H1 (cell line): Measurements from ENCODE around the gene LGALS12. TPM values are rescaled to one million over a fixed set of nuclear protein-coding genes. Genes with fewer than 3 reads are reported as not detected.

Experiments
- BRCA1 ChIP-seq: IDR thresholded peaks from 2 replicates; pipeline ENCODE4 v1.6.1; 2012; ENCODE audit warnings: low read depth, low read length, improper control_type of control experiment
- CBX8 ChIP-seq: fragments of 300-800, 300-1000 bp; sonication (generic); IDR thresholded peaks from 2 replicates; pipeline ENCODE4 v1.7.1; 2016; ENCODE audit warnings: low read depth, low read length, borderline replicate concordance
- E2F6 ChIP-seq: IDR thresholded peaks from 2 replicates; pipeline ENCODE4 v1.6.1; 2012; ENCODE audit warnings: inconsistent platforms
- EGR1 ChIP-seq: IDR thresholded peaks from 2 replicates; pipeline ENCODE4 v1.6.1; 2011; ENCODE audit warnings: low read depth, low read length, borderline replicate concordance
- GTF2F1 ChIP-seq: IDR thresholded peaks from 2 replicates; pipeline ENCODE4 v1.6.1; 2012; ENCODE audit warnings: low read depth, low read length, improper control_type of control experiment, borderline replicate concordance
- MAFK ChIP-seq: IDR thresholded peaks from 2 replicates; pipeline ENCODE4 v1.6.1; 2012; ENCODE audit warnings: low read depth, mild to moderate bottlenecking, improper control_type of control experiment, low read length
- POLR2A ChIP-seq, 2 experiments: IDR thresholded peaks; 1 replicate in 1 of 2; 2 replicates in 1 of 2; pipeline ENCODE4 v1.6.1; 2011; ENCODE audit warnings: low read depth in 2 of 2, low read length in 2 of 2, mild to moderate bottlenecking in 2 of 2; ENCODE audit errors: control extremely low read depth in 1 of 2
- RAD21 ChIP-seq, 2 experiments: IDR thresholded peaks in 1 of 2; conservative IDR thresholded peaks in 1 of 2; 2 replicates each; pipeline ENCODE4 v1.6.1; 2011; ENCODE audit warnings: low read depth in 2 of 2, low read length in 2 of 2, improper control_type of control experiment in 1 of 2, inconsistent platforms in 1 of 2, mild to moderate bottlenecking in 1 of 2, moderate library complexity in 1 of 2
- SP4 ChIP-seq: IDR thresholded peaks from 2 replicates; pipeline ENCODE4 v1.6.1; 2012; ENCODE audit warnings: low read length, inconsistent platforms
- TAF1 ChIP-seq: IDR thresholded peaks from 2 replicates; pipeline ENCODE4 v1.6.1; 2011; ENCODE audit warnings: mild to moderate bottlenecking, low read depth, low read length
- TBP ChIP-seq: IDR thresholded peaks from 2 replicates; pipeline ENCODE4 v1.6.1; 2011; ENCODE audit warnings: low read depth, low read length, improper control_type of control experiment
- TCF12 ChIP-seq: IDR thresholded peaks from 2 replicates; pipeline ENCODE4 v1.6.1; 2011; ENCODE audit warnings: low read depth, mild to moderate bottlenecking, low read length
- ZNF274 ChIP-seq: IDR thresholded peaks from 2 replicates; pipeline ENCODE4 v1.7.0; 2012; ENCODE audit warnings: low read length, borderline replicate concordance; ENCODE audit errors: extremely low read depth
- polyA plus RNA-seq, 7 experiments: library from polyadenylated mRNA; depleted of rRNA in 3 of 7; stranded (reverse) in 5 of 7; unstranded in 2 of 7; fragments of >200 nt in 5 of 7; fragments of 200-250 nt in 2 of 7; gene quantifications; 1 replicate in 5 of 7; 2 replicates in 1 of 7; 4 replicates in 1 of 7; pipeline versions ENCODE4 v1.2.1 to v1.2.3, GENCODE V29; 2011 to 2013; ENCODE audit warnings: missing spikeins in 2 of 7, mixed read lengths in 2 of 7
- total RNA-seq: library from RNA; stranded (reverse); fragmentation: NEBNext Ultra II Directional; extraction: Animal tissue kit (Norgen Biotek cat#: 25700); gene quantifications from 2 replicates; pipeline ENCODE4 v1.2.1, GENCODE V29; 2021

Gene LGALS12
- total and polyA plus RNA-seq, 2 of the 8 experiments (the other 6 are each of a cell fraction or from before 2014, with no cell fraction given), result 1.6 to 2.9 TPM

- TF ChIP-seq RAD21 (IDR thresholded peaks at IDR 0.05 in 1 of 2, conservative IDR thresholded peaks at IDR 0.05 in 1 of 2; ENCODE audit: low read depth in 2 of 2, low read length in 2 of 2), result peak; percentile 19 to 35; a peak in 1 of 4 replicates
- TF ChIP-seq SP4, result no peak
- TF ChIP-seq TBP, result peak; percentile 23; the same call in 1 of the 2 replicates
- TF ChIP-seq ZNF274, result no peak
- 0 out of 2 replicates have a peak, but pooled peaks have one; percentile 40 for TF ChIP-seq TCF12
- no peak for TF ChIP-seq TAF1
- no peak for TF ChIP-seq EGR1
- TF ChIP-seq BRCA1, result no peak
- TF ChIP-seq MAFK, result no peak
- TF ChIP-seq E2F6, result peak; percentile 1; the same call in 1 of the 2 replicates
- TF ChIP-seq POLR2A (IDR thresholded peaks at IDR 0.05; ENCODE audit: control extremely low read depth in 1 of 2, low read depth in 2 of 2, low read length in 2 of 2), result no peak
- no peak for TF ChIP-seq CBX8
- no peak for TF ChIP-seq GTF2F1
Measured at GRCh38 chr11:63489879-63490278, 16.0 kb upstream of the LGALS12 start (continued).
